Fibroblast of lung (primary cell): ENCODE data around the gene SMARCA4.

Experiments used
- EZH2 ChIP-seq: IDR thresholded peaks from 2 replicates; pipeline ENCODE4 v1.5.1; 2012; ENCODE audit warnings: low read length, control low read depth, mild to moderate bottlenecking; ENCODE audit errors: missing control alignments
- TF ChIP-seq, protein P1 (sequence below), 2 donors: IDR thresholded peaks in 1 of 2; conservative IDR thresholded peaks in 1 of 2; 1 replicate in 1 of 2; 2 replicates in 1 of 2; pipeline ENCODE4 v1.5.1; 2011 to 2012; ENCODE audit warnings: low read length in 2 of 2, control low read depth in 1 of 2, inconsistent platforms in 1 of 2, low read depth in 1 of 2, mild to moderate bottlenecking in 1 of 2

DNA sequence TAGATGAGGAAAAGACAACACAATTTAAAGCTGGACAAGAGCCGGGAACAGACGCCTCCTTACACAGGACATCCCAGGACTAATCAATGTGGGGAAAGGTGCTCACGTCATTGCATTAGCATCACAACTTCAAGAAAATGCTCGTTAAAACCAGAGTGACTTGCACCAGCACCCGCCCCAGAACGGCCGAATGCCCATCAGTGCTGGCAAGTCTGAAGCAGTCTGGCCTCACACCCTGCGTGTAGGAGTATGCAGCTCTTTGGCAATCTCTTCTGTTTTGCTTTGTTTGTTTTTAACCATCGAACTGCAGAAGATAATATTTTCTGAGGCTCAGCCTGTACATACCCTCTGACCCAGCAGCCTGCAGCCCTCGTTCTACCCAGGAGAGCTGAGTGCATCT lies 83.6 kb downstream of the SMARCA4 start:
- TF ChIP-seq, protein P1, sequence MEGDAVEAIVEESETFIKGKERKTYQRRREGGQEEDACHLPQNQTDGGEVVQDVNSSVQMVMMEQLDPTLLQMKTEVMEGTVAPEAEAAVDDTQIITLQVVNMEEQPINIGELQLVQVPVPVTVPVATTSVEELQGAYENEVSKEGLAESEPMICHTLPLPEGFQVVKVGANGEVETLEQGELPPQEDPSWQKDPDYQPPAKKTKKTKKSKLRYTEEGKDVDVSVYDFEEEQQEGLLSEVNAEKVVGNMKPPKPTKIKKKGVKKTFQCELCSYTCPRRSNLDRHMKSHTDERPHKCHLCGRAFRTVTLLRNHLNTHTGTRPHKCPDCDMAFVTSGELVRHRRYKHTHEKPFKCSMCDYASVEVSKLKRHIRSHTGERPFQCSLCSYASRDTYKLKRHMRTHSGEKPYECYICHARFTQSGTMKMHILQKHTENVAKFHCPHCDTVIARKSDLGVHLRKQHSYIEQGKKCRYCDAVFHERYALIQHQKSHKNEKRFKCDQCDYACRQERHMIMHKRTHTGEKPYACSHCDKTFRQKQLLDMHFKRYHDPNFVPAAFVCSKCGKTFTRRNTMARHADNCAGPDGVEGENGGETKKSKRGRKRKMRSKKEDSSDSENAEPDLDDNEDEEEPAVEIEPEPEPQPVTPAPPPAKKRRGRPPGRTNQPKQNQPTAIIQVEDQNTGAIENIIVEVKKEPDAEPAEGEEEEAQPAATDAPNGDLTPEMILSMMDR (conservative IDR thresholded peaks at IDR 0.05 in 1 of 2, IDR thresholded peaks at IDR 0.05 in 1 of 2; ENCODE audit: low read depth in 1 of 2, low read length in 2 of 2) = no peak
- TF ChIP-seq EZH2 = no peak
